Body of pancreas (tissue), 4 donors: ENCODE data around the gene NWD2.

ENCODE experiments used
- POLR2A ChIP-seq, 3 donors: fragments of 450-650 bp; IDR thresholded peaks; one replicate each; pipeline ENCODE4 v1.6.1; 2016; ENCODE audit warnings: antibody characterized with exemption in 3 of 3, mild to moderate bottlenecking in 2 of 3
- TF ChIP-seq, protein P1 (sequence below), 7 experiments: fragments of 450-650 bp in 4 of 7; fragments of 200-600 bp in 3 of 7; sonication (generic) in 3 of 7; IDR thresholded peaks; one replicate each; pipeline ENCODE4 v1.5.1; 2016 to 2019; ENCODE audit warnings: antibody characterized with exemption in 7 of 7

GRCh38 chr4:37220685-37221084 is 23.9 kb upstream of the NWD2 start:
- TF ChIP-seq, protein P1, sequence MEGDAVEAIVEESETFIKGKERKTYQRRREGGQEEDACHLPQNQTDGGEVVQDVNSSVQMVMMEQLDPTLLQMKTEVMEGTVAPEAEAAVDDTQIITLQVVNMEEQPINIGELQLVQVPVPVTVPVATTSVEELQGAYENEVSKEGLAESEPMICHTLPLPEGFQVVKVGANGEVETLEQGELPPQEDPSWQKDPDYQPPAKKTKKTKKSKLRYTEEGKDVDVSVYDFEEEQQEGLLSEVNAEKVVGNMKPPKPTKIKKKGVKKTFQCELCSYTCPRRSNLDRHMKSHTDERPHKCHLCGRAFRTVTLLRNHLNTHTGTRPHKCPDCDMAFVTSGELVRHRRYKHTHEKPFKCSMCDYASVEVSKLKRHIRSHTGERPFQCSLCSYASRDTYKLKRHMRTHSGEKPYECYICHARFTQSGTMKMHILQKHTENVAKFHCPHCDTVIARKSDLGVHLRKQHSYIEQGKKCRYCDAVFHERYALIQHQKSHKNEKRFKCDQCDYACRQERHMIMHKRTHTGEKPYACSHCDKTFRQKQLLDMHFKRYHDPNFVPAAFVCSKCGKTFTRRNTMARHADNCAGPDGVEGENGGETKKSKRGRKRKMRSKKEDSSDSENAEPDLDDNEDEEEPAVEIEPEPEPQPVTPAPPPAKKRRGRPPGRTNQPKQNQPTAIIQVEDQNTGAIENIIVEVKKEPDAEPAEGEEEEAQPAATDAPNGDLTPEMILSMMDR (IDR thresholded peaks at IDR 0.05), result no peak
- TF ChIP-seq POLR2A (IDR thresholded peaks at IDR 0.05), result no peak
